Thyroid gland (tissue), 4 donors: ENCODE data around the gene RCC2.

Experiments used
- CTCF ChIP-seq, 6 experiments: fragments of 200-600 bp in 3 of 6; fragments of 450-650 bp in 3 of 6; sonication (generic) in 3 of 6; IDR thresholded peaks; one replicate each; pipeline ENCODE4 v1.5.1; 2016 to 2019; ENCODE audit warnings: antibody characterized with exemption in 6 of 6, mild to moderate bottlenecking in 2 of 6, inconsistent platforms in 1 of 6, moderate library complexity in 1 of 6
- POLR2A ChIP-seq, 2 donors: fragments of 450-650 bp; IDR thresholded peaks; one replicate each; pipeline ENCODE4 v1.6.1; 2017; ENCODE audit warnings: antibody characterized with exemption in 2 of 2, mild to moderate bottlenecking in 2 of 2, moderate library complexity in 1 of 2

- TF ChIP-seq CTCF (IDR thresholded peaks at IDR 0.05) = no peak
- no peak for TF ChIP-seq POLR2A (IDR thresholded peaks at IDR 0.05)
Measured at GRCh38 chr1:17425806-17426600, 13.5 kb downstream of the RCC2 start.
